HG03159 (cell line): ENCODE measurements around the gene PAFAH1B2.

ENCODE experiments used
- ATAC-seq: cut with Tn5 transposase; IDR thresholded peaks from one replicate; pipeline ENCODE4 v1.9.1; 2021; ENCODE audit warnings: mild to moderate bottlenecking, moderate library complexity; ENCODE audit not compliant: unreplicated experiment

The PAFAH1B2 gene

DNA sequence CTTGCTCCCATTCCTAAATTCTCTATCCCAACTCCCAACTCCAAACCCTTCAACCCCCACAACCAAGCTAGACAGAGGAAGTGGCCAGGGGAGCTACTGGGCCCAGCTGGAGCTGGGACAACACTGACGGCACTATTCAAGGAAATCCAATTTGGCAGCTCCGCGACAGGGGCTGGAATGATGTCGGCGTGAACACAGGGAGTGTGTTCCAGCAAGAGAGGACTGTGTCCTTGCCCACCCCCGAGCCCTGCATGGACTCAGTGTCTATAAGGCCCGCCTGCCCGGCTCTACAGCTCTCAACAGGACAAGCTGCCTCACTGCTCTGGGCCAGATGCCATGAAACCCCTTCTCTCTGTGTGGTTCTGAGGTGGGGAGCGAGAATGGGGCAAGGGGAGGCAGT lies 76.5 kb downstream of the PAFAH1B2 start:
- ATAC-seq = no peak

- no peak for ATAC-seq
Observed at GRCh38 chr11:117220999-117221774, 77.1 kb downstream of the PAFAH1B2 start.

DNA sequence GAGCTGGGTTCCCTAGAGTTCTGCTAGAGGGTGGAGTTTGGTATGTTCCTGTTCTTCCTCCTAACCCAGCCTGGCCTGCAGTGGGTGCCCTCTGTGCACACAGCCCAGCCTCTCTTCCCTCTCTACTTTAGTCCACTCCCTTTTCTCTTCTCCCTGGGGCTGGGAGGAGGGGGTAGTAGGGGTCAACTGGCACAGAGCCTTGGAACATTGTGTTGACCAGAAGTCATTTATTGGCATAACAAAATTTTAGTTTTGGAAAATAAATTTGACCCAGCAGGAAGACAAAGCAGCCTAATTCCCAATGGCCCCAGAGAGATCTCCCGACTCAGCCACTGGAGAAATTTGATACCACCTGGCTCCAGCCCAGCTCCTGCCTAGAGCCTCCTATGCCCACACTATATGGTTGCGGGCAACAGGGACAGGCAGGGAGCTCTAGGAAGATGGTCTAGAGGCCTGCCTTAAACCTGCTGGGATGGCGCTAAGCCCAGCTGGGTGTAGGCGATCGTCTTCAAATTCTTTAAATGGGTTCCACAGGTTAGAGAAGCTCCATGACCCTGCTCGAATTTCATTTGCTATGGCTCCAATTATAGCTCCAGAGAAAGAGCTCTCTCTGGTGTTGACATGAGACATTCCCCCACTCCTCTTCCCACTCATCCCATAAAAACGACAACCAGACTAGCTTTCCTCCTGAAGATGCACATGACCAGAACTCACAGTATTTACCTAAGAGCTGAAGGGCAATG lies 77.9 kb downstream of the PAFAH1B2 start:
- ATAC-seq = no peak

- no peak for ATAC-seq
Observed at GRCh38 chr11:117222991-117223740, 79.1 kb downstream of the PAFAH1B2 start.

DNA sequence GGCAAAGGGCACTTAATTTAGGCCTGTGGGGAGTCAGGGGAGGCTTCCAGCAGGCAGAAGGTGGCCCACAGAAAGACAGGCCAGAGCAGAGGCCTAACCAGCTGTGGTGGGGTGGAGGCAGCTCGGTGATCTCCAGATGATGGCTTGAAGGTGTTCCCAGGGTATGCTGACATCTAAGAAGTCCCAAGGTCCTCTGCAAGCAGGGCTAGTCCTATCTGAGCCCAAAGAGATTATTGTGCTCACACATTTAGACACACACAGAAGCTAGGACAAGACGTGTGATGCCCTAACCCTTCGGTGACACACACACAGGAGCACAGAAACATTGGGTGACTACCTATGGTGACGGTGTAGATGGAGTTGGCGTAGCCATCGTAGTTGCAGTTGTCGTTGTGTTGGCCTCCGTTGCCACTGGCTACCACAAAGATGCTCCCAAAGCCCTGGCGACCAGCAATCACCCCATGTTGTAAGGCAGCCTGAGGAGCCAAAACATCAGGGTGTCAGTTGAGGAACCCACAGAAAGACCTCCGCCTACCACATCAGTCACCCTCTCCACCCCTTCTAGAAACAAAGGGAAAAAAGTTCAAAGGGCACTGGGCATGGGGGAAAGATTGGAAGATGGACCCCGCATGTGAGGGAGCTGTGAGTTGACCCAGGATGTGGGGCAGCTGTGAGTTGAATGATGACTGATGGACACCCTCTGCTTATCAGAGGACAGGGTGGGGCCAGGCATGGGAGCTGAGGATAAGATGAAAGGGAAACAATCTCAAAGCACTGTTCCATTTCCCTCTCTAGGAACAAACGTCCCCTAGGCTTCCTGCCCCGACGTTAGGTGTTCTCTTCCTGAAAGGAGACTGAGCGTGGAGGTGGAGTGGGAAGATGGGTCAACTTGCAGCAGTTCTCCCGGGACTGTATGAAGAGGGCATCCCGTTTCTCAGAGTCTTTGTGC lies 79.9 kb downstream of the PAFAH1B2 start:
- ATAC-seq = no peak

DNA sequence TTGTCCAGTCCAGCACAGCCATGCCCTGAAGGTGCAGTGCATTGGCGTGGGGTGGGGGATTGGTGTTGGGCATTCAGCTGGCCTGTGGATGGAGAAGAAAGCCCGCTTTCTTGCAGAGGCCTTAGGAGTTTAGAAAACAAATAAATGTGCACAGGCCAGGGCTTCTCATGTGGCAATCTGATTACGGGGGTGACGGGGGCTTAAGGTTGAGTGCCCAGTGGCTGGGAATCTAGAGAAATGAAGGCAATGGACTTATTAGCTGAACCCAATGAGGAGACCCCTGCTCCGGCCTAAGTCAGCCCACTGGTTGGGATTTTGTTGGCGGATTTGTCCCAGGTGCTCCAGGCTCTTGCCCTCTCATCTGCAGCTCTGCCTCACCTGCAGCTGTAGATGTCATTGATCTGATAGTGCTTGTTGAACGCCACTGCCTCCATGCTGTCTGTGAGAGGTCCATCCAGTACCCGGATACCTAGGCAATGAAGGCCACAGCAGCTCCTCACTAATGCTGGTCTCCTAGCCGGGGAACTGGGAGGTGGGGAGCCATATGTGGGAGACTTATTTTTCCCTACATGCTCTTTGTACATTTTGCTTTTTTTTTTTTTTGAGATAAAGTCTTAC lies 81.6 kb downstream of the PAFAH1B2 start:
- no peak for ATAC-seq
